Measurements from ENCODE around the gene ZDHHC15. TPM values are rescaled to one million over a fixed set of nuclear protein-coding genes. Genes with fewer than 3 reads are reported as not detected.

ZDHHC15 gene
- polyA plus RNA-seq, 1 donor, result 2.1 TPM

Other genes starting within 250 kb of the ZDHHC15 start
- 9.6 TPM for gene UPRT, start 249.0 kb downstream of the ZDHHC15 start, polyA plus RNA-seq (ENCODE audit: insufficient read length)

Data from forelimb muscle (tissue), 1 donor.